Smooth muscle cell (in vitro differentiated cells): ENCODE results near the gene PLD6. TPM values are rescaled to one million over a fixed set of nuclear protein-coding genes. Genes with fewer than 3 reads are reported as not detected.

Experiments
- DNase-seq: peaks from one replicate; lab custom pipeline; 2025; ENCODE audit not compliant: unreplicated experiment; lab: John Stamatoyannopoulos, UW
- H2AFZ ChIP-seq: fragments of 200-600 bp; sonication (generic); 2 replicates; pipeline ENCODE4 v1.6.0; 2016; ENCODE audit warnings: antibody characterized with exemption, low read depth, mild to moderate bottlenecking
- H3F3A ChIP-seq: fragments of 200-600 bp; sonication (generic); 2 replicates; pipeline ENCODE4 v1.6.0; 2017; ENCODE audit warnings: antibody characterized with exemption, low read depth
- H3K27ac ChIP-seq: fragments of 200-600 bp; sonication (generic); 2 replicates; pipeline ENCODE4 v1.5.1; 2016; ENCODE audit warnings: low read depth, mild to moderate bottlenecking
- H3K27me3 ChIP-seq: fragments of 200-600 bp; sonication (generic); 2 replicates; pipeline ENCODE4 v1.6.1; 2016; ENCODE audit warnings: low read depth, mild to moderate bottlenecking
- H3K36me3 ChIP-seq: fragments of 200-600 bp; sonication (generic); 2 replicates; pipeline ENCODE4 v1.5.1; 2016; ENCODE audit warnings: low read depth
- H3K4me1 ChIP-seq: fragments of 200-600 bp; sonication (generic); 2 replicates; pipeline ENCODE4 v1.5.1; 2016; ENCODE audit warnings: low read depth
- H3K4me2 ChIP-seq: fragments of 200-600 bp; sonication (generic); 2 replicates; pipeline ENCODE4 v1.6.0; 2016; ENCODE audit warnings: mild to moderate bottlenecking
- H3K4me3 ChIP-seq: fragments of 200-600 bp; sonication (generic); 2 replicates; pipeline ENCODE4 v1.5.1; 2016; ENCODE audit warnings: mild to moderate bottlenecking
- H3K79me2 ChIP-seq: fragments of 200-600 bp; sonication (generic); 2 replicates; pipeline ENCODE4 v1.6.0; 2016; ENCODE audit warnings: low read depth, mild to moderate bottlenecking
- H3K9ac ChIP-seq: fragments of 200-600 bp; sonication (generic); 2 replicates; pipeline ENCODE4 v1.6.0; 2016; ENCODE audit warnings: low read depth
- H3K9me3 ChIP-seq: fragments of 200-600 bp; sonication (generic); replicated peaks from 2 replicates; pipeline ENCODE4 v1.5.1; 2016; ENCODE audit warnings: low read depth
- H4K20me1 ChIP-seq: fragments of 200-600 bp; sonication (generic); 2 replicates; pipeline ENCODE4 v1.6.0; 2016; ENCODE audit warnings: low read depth
- CTCF ChIP-seq: fragments of 200-600 bp; sonication (generic); IDR thresholded peaks from 2 replicates; pipeline ENCODE4 v1.5.1; 2017; ENCODE audit warnings: borderline replicate concordance, mild to moderate bottlenecking, antibody characterized with exemption; ENCODE audit not compliant: insufficient read depth, poor library complexity, severe bottlenecking
- WGBS: methylation state at CpG from one replicate; pipeline ENCODE4 v1.1.7; 2016; ENCODE audit warnings: low lambda C conversion rate; 5-methylcytosine and 5-hydroxymethylcytosine counted together
- polyA plus RNA-seq: library from polyadenylated mRNA; unstranded; fragments of >200 nt; fragmentation: Nextera tagmentation; extraction: Ambion mirVana; gene quantifications from 2 replicates; pipeline ENCODE4 v1.2.1, GENCODE V29; 2016
- total RNA-seq: library from RNA; depleted of rRNA; stranded (reverse); fragments of >200 nt; gene quantifications from 2 replicates; pipeline ENCODE4 v1.2.3, GENCODE V29; 2014

Gene PLD6
- total and polyA plus RNA-seq, 2 experiments from 2014 or later: 0.26 to 0.49 TPM

DNA sequence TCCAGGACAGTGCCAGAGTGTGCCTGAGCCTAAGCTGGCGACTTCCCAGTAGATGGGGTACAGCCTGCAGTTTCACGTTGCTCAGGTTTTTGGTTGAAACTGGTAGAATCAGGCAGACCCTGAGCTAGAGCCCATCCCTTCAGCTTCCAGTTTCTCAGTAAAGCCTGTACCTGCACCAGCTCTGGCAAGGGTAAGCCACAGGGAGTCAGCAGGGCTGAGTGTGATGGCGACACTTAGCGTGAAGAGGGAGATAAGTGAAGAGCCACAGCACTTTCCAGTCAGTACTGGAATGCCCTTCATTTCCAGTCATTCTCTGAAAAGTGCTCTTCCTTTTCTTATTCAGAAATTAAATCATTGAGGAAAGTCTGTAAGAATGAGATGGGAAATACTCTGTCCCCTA lies 22.4 kb downstream of the PLD6 start:
- Histone ChIP-seq H3K36me3 (no peaks in the 10 kb centered on the region), H3K27ac (no peak overlapping the region), H3K9ac (no peak overlapping the region), H4K20me1 (peaks cover 3% of the 10 kb centered on the region), H3K27me3 (no peaks in the 10 kb centered on the region), H3K9me3 (no peaks in the 10 kb centered on the region), H3K4me1 (no peaks in the 10 kb centered on the region), H2AFZ (no peak overlapping the region), H3K79me2 (no peaks in the 10 kb centered on the region), H3K4me3 (no peak overlapping the region), H3K4me2 (no peak overlapping the region), H3F3A (no peaks in the 10 kb centered on the region)
- TF ChIP-seq CTCF: no peak
- 94% methylated on average over 4 of the region's 4 CpGs for WGBS
- DNase-seq: no peak

DNA sequence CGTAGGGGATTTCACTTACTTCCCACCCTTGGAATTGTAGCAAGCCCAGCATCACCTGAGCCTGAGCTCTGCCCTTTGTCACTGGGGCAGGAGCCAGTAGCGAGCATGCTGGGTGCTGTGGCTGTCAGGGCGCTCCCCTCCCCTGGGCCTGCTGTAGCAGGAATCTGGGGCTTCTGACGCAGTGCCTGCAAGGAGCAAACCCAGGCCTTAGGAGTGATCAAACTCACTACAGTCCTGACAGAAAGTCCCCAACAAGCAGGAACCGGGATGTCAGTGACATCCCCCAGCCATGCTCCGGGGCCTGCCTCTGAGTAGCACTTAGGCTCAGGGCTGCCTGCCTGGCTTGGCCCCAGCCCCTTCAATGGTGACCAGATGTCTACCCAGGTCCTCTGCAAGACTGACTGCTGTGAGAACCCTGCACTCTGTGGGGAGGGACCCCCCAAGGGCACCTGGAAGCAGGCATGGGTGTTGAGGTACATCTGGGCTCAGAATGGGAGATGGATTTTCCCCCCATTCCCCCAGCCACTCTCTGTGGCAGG lies 23.5 kb downstream of the PLD6 start:
- WGBS: 96% methylated on average over 6 of the region's 6 CpGs
- H3K4me1 ChIP-seq: no peaks in the 10 kb centered on the region

DNA sequence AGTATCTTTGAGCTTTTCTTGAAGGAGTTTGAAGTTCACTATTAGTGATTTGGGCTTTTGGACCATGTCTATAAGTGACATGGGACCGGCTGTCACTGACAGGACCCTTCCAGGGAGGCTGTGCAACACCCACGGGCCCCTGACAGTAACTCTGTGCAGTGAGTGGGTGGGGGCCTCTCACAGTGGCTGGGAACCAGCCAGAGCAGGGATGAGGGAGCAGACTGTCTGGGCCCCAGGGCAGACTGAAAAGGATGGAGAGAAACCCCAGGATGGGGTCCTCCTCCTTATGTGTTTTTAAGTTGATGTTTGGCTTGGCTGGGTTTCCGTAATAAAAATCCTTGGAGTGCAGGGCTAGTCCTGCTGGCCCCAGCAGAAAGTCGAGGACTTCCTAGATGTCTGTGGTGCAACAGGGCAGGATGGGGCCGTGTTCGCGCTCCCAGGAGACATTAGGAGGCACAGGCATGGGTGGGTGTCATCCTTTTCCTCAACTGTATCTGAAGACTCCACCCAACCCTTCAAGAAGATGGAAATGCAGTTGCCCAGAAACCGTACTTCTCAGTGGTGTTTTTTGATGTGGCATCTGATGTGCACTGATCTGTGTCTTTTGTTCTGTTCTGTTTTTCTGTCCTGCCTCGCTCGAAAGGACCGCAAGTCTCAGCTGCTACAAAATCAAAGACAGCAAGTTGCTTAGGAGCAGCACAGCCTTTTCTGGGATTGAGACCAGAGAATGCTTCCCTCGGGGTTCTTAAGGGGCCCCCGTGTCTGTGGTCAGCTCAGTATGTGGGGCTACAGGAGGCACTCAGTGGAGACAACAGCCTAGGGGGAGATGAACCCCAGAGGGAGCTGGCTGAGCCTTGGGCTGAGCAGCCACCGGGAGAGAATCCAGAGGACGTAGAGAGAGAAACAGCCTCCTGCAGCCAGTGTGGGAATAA lies 24.2 kb downstream of the PLD6 start:
- WGBS: 88% methylated on average over 15 of the region's 15 CpGs
- TF ChIP-seq CTCF: no peak
- no peaks in the 10 kb centered on the region for H3K79me2 ChIP-seq
- no peaks in the 10 kb centered on the region for H3K4me1 ChIP-seq
- peaks cover 3% of the 10 kb centered on the region for H4K20me1 ChIP-seq
- H3K27me3 ChIP-seq: no peaks in the 10 kb centered on the region
- no peak overlapping the region for H3K27ac ChIP-seq
- H3K36me3 ChIP-seq: no peaks in the 10 kb centered on the region
- H2AFZ ChIP-seq: no peak overlapping the region
- no peak overlapping the region for H3K4me3 ChIP-seq
- H3F3A ChIP-seq: no peaks in the 10 kb centered on the region
- H3K9ac ChIP-seq: no peak overlapping the region
- H3K9me3 ChIP-seq: no peaks in the 10 kb centered on the region
- DNase-seq: no peak
- no peak overlapping the region for H3K4me2 ChIP-seq

More for the DNA sequence above, 23.5 kb downstream of the PLD6 start:
- H3K4me2 ChIP-seq: no peak overlapping the region
- no peaks in the 10 kb centered on the region for H3F3A ChIP-seq
- DNase-seq: no peak
- H3K27ac ChIP-seq: no peak overlapping the region
- no peak overlapping the region for H3K9ac ChIP-seq
- no peak for TF ChIP-seq CTCF
- H2AFZ ChIP-seq: no peak overlapping the region
- H3K79me2 ChIP-seq: no peaks in the 10 kb centered on the region
- no peaks in the 10 kb centered on the region for H3K27me3 ChIP-seq
- peaks cover 3% of the 10 kb centered on the region for H4K20me1 ChIP-seq
- H3K9me3 ChIP-seq: no peaks in the 10 kb centered on the region
- no peaks in the 10 kb centered on the region for H3K36me3 ChIP-seq
- H3K4me3 ChIP-seq: no peak overlapping the region
